Ascending aorta (tissue), 2 donors: ENCODE data around the gene ZBTB8A. TPM values are rescaled to one million over a fixed set of nuclear protein-coding genes. Genes with fewer than 3 reads are reported as not detected.

Experiments
- DNase-seq, 2 donors: peaks; one replicate each; pipeline ENCODE4 v3.0.0-alpha.2; 2019; ENCODE audit warnings: low spot score in 2 of 2
- H3K27ac ChIP-seq, 2 donors: fragments of 200-600 bp; sonication (generic); one replicate each; pipeline ENCODE4 v1.5.1; 2016 to 2017; ENCODE audit warnings: mild to moderate bottlenecking in 1 of 2
- H3K27me3 ChIP-seq: fragments of 200-600 bp; sonication (generic); one replicate; pipeline ENCODE4 v1.5.1; 2017
- H3K36me3 ChIP-seq, 2 donors: fragments of 200-600 bp; sonication (generic); one replicate each; pipeline ENCODE4 v1.5.1; 2016
- H3K4me1 ChIP-seq, 2 donors: fragments of 200-600 bp; sonication (generic); one replicate each; pipeline ENCODE4 v1.5.1; 2016 to 2017; ENCODE audit warnings: mild to moderate bottlenecking in 1 of 2
- H3K4me3 ChIP-seq, 2 donors: fragments of 200-600 bp; sonication (generic); one replicate each; pipeline ENCODE4 v1.5.1; 2016 to 2017; ENCODE audit warnings: mild to moderate bottlenecking in 1 of 2
- H3K9me3 ChIP-seq, 2 donors: fragments of 200-600 bp; sonication (generic); one replicate each; pipeline ENCODE4 v1.5.1; 2016
- CTCF ChIP-seq, 3 experiments: fragments of 200-600 bp in 2 of 3; fragments of 450-650 bp in 1 of 3; sonication (generic) in 2 of 3; IDR thresholded peaks; one replicate each; pipeline ENCODE4 v1.5.1; 2016 to 2019; ENCODE audit warnings: antibody characterized with exemption in 3 of 3, mild to moderate bottlenecking in 1 of 3, moderate library complexity in 1 of 3
- intact Hi-C: fragments of 100-400 bp; cut with DNase I; formaldehyde crosslinking; loops from one replicate; pipeline ENCODE4 v1.15.1; 2023
- total RNA-seq: library from RNA; depleted of rRNA; stranded (reverse); fragments of >200 nt; gene quantifications from one replicate; pipeline ENCODE4 v1.1.0, GENCODE V29; 2016

Gene ZBTB8A
- total RNA-seq, 1 donor from 2014 or later = 2.2 TPM

- intact Hi-C loops = loop anchor here (1.0 to 2.0 kb wide), 2 partner anchors 39 to 92 kb away; no protein-coding TSS in a partner anchor
- no peak for TF ChIP-seq CTCF (IDR thresholded peaks at IDR 0.05)
These were observed 651 bp downstream of the ZBTB8A start for GRCh38 chr1:32539584-32540571.

GRCh38 chr1:32540605-32541004 is 1.4 kb downstream of the ZBTB8A start:
- peak overlapping the region; percentile 76 to 89 for H3K4me3 ChIP-seq
- no peaks in the 10 kb centered on the region for H3K36me3 ChIP-seq
- intact Hi-C loops = no loop called here
- H3K27ac ChIP-seq = no peak overlapping the region
- H3K27me3 ChIP-seq = no peaks in the 10 kb centered on the region
- DNase-seq = no peak
- TF ChIP-seq CTCF (IDR thresholded peaks at IDR 0.05) = no peak
- no peaks in the 10 kb centered on the region for H3K9me3 ChIP-seq
- peaks cover 0 to 7% of the 10 kb centered on the region in 2 donors for H3K4me1 ChIP-seq

More at GRCh38 chr1:32539584-32540571, 651 bp downstream of the ZBTB8A start:
- Histone ChIP-seq H3K4me3 (peak overlapping the region; percentile 76 to 89), H3K4me1 (peaks cover 0 to 7% of the 10 kb centered on the region in 2 donors), H3K27me3 (no peaks in the 10 kb centered on the region), H3K9me3 (no peaks in the 10 kb centered on the region), H3K36me3 (no peaks in the 10 kb centered on the region), H3K27ac (peak overlapping the region; percentile 66 to 67)
- no peak for DNase-seq

- intact Hi-C loops = no loop called here
- no peaks in the 10 kb centered on the region for H3K27me3 ChIP-seq
- H3K4me3 ChIP-seq = no peak overlapping the region
- no peaks in the 10 kb centered on the region for H3K36me3 ChIP-seq
- H3K27ac ChIP-seq = no peak overlapping the region
- no peaks in the 10 kb centered on the region for H3K9me3 ChIP-seq
- TF ChIP-seq CTCF (IDR thresholded peaks at IDR 0.05) = no peak
- H3K4me1 ChIP-seq = peaks cover 0 to 7% of the 10 kb centered on the region in 2 donors
- no peak for DNase-seq
These were observed 1.9 kb downstream of the ZBTB8A start for GRCh38 chr1:32541064-32541566.

- DNase-seq = no peak
- no peaks in the 10 kb centered on the region for H3K27me3 ChIP-seq
- no peak overlapping the region for H3K27ac ChIP-seq
- no peak for TF ChIP-seq CTCF (IDR thresholded peaks at IDR 0.05)
- H3K36me3 ChIP-seq = no peaks in the 10 kb centered on the region
- no peak overlapping the region for H3K4me3 ChIP-seq
- no peaks in the 10 kb centered on the region for H3K9me3 ChIP-seq
- intact Hi-C loops = no loop called here
- no peaks in the 10 kb centered on the region for H3K4me1 ChIP-seq
These were observed 7.4 kb downstream of the ZBTB8A start for GRCh38 chr1:32546611-32547010.

- no peak for TF ChIP-seq CTCF (IDR thresholded peaks at IDR 0.05)
- intact Hi-C loops = no loop called here
These were observed 10.4 kb downstream of the ZBTB8A start for GRCh38 chr1:32549616-32550015.

More at GRCh38 chr1:32549616-32550015, 10.4 kb downstream of the ZBTB8A start:
- H3K9me3 ChIP-seq = no peaks in the 10 kb centered on the region
- no peaks in the 10 kb centered on the region for H3K27me3 ChIP-seq
- H3K36me3 ChIP-seq = peaks cover 0 to 4% of the 10 kb centered on the region in 2 donors
- H3K27ac ChIP-seq = no peak overlapping the region
- DNase-seq = peak in 1 of 2 donors; percentile 25
- H3K4me1 ChIP-seq = no peaks in the 10 kb centered on the region
- no peak overlapping the region for H3K4me3 ChIP-seq
